Natural killer cell (primary cell): ENCODE measurements around the gene XRCC6. TPM values are rescaled to one million over a fixed set of nuclear protein-coding genes. Genes with fewer than 3 reads are reported as not detected.

Experiments used
- ATAC-seq, 3 donors: fragments of 150-1000 bp in 2 of 3; fragments of 200-7000 bp in 1 of 3; cut with Tn5 transposase; 1 replicate in 1 of 3; 2 replicates in 2 of 3; pipeline ENCODE4 v1.10.0; 2021; ENCODE audit warnings: mild to moderate bottlenecking in 2 of 3, moderate library complexity in 2 of 3
- DNase-seq, 2 donors: peaks; one replicate each; pipeline versions ENCODE4 v3.0.0 to v3.0.0-alpha.2; 2013 to 2021; ENCODE audit warnings: mixed read lengths in 1 of 2
- H3K27ac ChIP-seq: one replicate; pipeline ENCODE4 v1.5.1; 2013; ENCODE audit warnings: mild to moderate bottlenecking, low read length
- H3K27me3 ChIP-seq: one replicate; pipeline ENCODE4 v1.6.1; 2013; ENCODE audit warnings: low read length; ENCODE audit not compliant: control insufficient read depth, insufficient read depth
- H3K36me3 ChIP-seq: one replicate; pipeline ENCODE4 v1.6.1; 2013; ENCODE audit warnings: low read length; ENCODE audit not compliant: control insufficient read depth, insufficient read depth
- H3K4me1 ChIP-seq: one replicate; pipeline ENCODE4 v1.6.1; 2013; ENCODE audit warnings: low read length; ENCODE audit not compliant: control insufficient read depth, insufficient read depth
- H3K4me3 ChIP-seq: one replicate; pipeline ENCODE4 v1.5.1; 2013; ENCODE audit warnings: low read length
- H3K9me3 ChIP-seq: one replicate; pipeline ENCODE4 v1.6.1; 2013; ENCODE audit warnings: low read length; ENCODE audit not compliant: control insufficient read depth, insufficient read depth
- H3K27ac Mint-ChIP-seq, 2 donors: one replicate each; pipeline ENCODE4 v1.8.0; 2022; ENCODE audit warnings: mild to moderate bottlenecking in 2 of 2, mixed read lengths in 2 of 2, moderate library complexity in 1 of 2
- H3K27me3 Mint-ChIP-seq, 2 donors: one replicate each; pipeline ENCODE4 v1.8.0; 2022; ENCODE audit warnings: low read depth in 2 of 2, mixed read lengths in 2 of 2
- H3K36me3 Mint-ChIP-seq: one replicate; pipeline ENCODE4 v1.8.0; 2022; ENCODE audit warnings: mixed read lengths
- H3K4me1 Mint-ChIP-seq, 2 donors: one replicate each; pipeline ENCODE4 v1.8.0; 2022; ENCODE audit warnings: mixed read lengths in 2 of 2
- H3K4me3 Mint-ChIP-seq: one replicate; pipeline ENCODE4 v1.8.0; 2022; ENCODE audit warnings: mild to moderate bottlenecking, moderate library complexity, mixed read lengths
- H3K9me3 Mint-ChIP-seq, 2 donors: one replicate each; pipeline ENCODE4 v1.8.0; 2022; ENCODE audit warnings: mixed read lengths in 2 of 2
- CTCF ChIP-seq: fragments of 200-600 bp; IDR thresholded peaks from one replicate; pipeline ENCODE4 v1.8.0; 2022; ENCODE audit warnings: antibody characterized with exemption
- WGBS: methylation state at CpG from one replicate; pipeline ENCODE4 v1.1.7; 2013; ENCODE audit warnings: missing lambda C conversion rate; ENCODE audit not compliant: insufficient coverage; 5-methylcytosine and 5-hydroxymethylcytosine counted together
- intact Hi-C: fragments of 100-400 bp; cut with micrococcal nuclease; formaldehyde crosslinking; loops from one replicate; pipeline ENCODE4 v1.14.2; 2022
- total RNA-seq, 4 donors: library from RNA; stranded (reverse); fragments of 120-200 nt in 1 of 4; gene quantifications; one replicate each; pipeline versions ENCODE4 v1.2.3 to v1.2.4, GENCODE V29; 2013 to 2022

XRCC6 gene
- total RNA-seq, 3 donors from 2014 or later (not counting 1 experiment from before 2014, with no cell fraction given): 134 to 142 (median 140) TPM

- intact Hi-C loops: no loop called here
- no peaks in the 10 kb centered on the region for H3K9me3 Mint-ChIP-seq
- DNase-seq (peak in 1 of 2 donors; percentile 19), ATAC-seq (peak in 2 of 3 donors; percentile 30 to 44)
- Histone ChIP-seq H3K36me3 (peaks cover 31% of the 10 kb centered on the region), H3K4me3 (peak overlapping the region; percentile 50), H3K9me3 (no peaks in the 10 kb centered on the region), H3K27me3 (no peaks in the 10 kb centered on the region), H3K27ac (peak overlapping the region; percentile 82), H3K4me1 (peaks cover 9% of the 10 kb centered on the region)
- H3K27ac Mint-ChIP-seq: peak overlapping the region; percentile 94 to 98
- WGBS: 42% methylated on average over 14 of the region's 14 CpGs
- H3K36me3 Mint-ChIP-seq: no peaks in the 10 kb centered on the region
- no peak for TF ChIP-seq CTCF
- peak overlapping the region; percentile 99 for H3K4me3 Mint-ChIP-seq
- peaks cover 11% of the 10 kb centered on the region in 2 donors for H3K4me1 Mint-ChIP-seq
- no peaks in the 10 kb centered on the region for H3K27me3 Mint-ChIP-seq
Observed at GRCh38 chr22:41681616-41682015, 60.5 kb downstream of the XRCC6 start.

DNA sequence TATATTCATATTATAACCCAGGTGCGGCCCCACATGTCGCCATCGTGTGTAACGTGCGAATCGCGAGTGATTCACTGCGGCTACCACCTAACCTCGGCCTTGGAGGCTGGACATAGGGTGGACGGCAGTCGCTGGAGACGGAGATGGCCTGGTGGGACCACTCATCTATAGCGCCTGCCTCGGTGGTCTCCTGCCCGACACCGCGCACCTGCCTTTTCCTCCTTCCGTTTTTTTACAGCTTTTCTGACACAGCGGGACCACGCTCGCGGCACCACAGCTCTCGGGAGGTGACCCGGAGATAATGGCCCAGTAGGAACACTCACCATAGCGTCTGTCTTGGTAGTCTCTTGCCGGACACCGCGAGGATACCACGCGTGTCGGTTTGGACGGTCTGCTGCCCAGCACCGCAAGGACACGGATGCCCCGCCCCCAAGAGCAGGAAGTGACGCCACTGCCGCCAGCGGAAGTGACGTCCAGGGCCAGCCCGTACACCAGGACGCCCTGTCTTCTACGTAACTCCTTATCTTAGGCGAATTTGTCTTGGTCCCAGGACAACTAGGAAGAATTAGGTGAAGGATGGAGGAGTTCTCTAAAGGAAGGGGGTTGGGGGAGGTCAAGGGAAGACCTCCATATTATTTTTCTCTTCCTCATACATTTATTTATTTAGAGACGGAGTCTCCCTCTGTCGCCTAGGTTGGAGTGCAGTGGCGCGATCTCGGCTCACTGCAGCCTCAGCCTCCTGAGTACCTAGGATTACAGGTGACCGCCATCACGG, 61.1 kb downstream of the XRCC6 start:
- H3K4me1 Mint-ChIP-seq: peaks cover 12 to 13% of the 10 kb centered on the region in 2 donors

DNA sequence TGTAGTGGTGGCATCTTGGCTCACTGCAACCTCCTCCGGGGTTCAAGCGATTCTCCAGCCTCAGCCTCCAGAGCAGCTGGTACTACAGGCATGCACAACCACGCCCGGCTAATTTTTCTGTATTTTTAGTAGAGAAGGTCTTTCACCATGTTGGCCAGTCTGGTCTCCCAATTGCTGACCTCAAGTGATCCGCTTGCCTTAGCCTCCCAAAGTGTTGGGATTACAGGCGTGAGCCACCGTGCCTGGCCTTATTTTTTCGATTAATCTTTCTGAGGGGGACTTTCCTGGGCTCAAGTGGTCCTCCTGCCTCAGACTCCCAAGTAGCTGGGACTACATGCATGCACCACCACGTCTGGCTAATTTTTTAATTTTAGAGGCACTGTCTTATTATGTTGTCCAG, 62.0 kb downstream of the XRCC6 start:
- H3K36me3 ChIP-seq: peaks cover 25% of the 10 kb centered on the region
- intact Hi-C loops: no loop called here
- Mint-ChIP-seq H3K36me3 (no peaks in the 10 kb centered on the region), H3K9me3 (no peaks in the 10 kb centered on the region), H3K4me3 (peak overlapping the region; percentile 40), H3K4me1 (peaks cover 14 to 16% of the 10 kb centered on the region in 2 donors), H3K27me3 (no peaks in the 10 kb centered on the region), H3K27ac (peak overlapping the region; percentile 94 to 98)
- ATAC-seq: no peak
- H3K9me3 ChIP-seq: no peaks in the 10 kb centered on the region
- 90% methylated on average over 9 of the region's 9 CpGs for WGBS
- H3K4me1 ChIP-seq: peaks cover 16% of the 10 kb centered on the region
- DNase-seq: no peak
- TF ChIP-seq CTCF: no peak
- H3K27ac ChIP-seq: peak overlapping the region; percentile 82
- H3K4me3 ChIP-seq: no peak overlapping the region
- H3K27me3 ChIP-seq: no peaks in the 10 kb centered on the region

More for the DNA sequence above, 61.1 kb downstream of the XRCC6 start:
- H3K27me3 Mint-ChIP-seq: no peaks in the 10 kb centered on the region
- H3K9me3 Mint-ChIP-seq: no peaks in the 10 kb centered on the region
- ATAC-seq: peak; percentile 91 to 92 (median 92)
- no peak for TF ChIP-seq CTCF
- Histone ChIP-seq H3K4me3 (peak overlapping the region; percentile 50), H3K36me3 (peaks cover 31% of the 10 kb centered on the region), H3K9me3 (no peaks in the 10 kb centered on the region), H3K27me3 (no peaks in the 10 kb centered on the region), H3K4me1 (peaks cover 9% of the 10 kb centered on the region), H3K27ac (peak overlapping the region; percentile 82)
- WGBS: 39% methylated on average over 50 of the region's 50 CpGs
- H3K4me3 Mint-ChIP-seq: peak overlapping the region; percentile 99
- peak overlapping the region; percentile 94 to 98 for H3K27ac Mint-ChIP-seq
- H3K36me3 Mint-ChIP-seq: no peaks in the 10 kb centered on the region
- intact Hi-C loops: no loop called here
- peak; percentile 86 to 91 for DNase-seq
